H1 (cell line): ENCODE data around the gene TOP3B. TPM values are rescaled to one million over a fixed set of nuclear protein-coding genes. Genes with fewer than 3 reads are reported as not detected.

ENCODE experiments used
- CBX8 ChIP-seq: fragments of 300-800, 300-1000 bp; sonication (generic); IDR thresholded peaks from 2 replicates; pipeline ENCODE4 v1.7.1; 2016; ENCODE audit warnings: low read depth, low read length, borderline replicate concordance
- SP2 ChIP-seq: IDR thresholded peaks from 2 replicates; pipeline ENCODE4 v1.6.1; 2012; ENCODE audit warnings: mild to moderate bottlenecking, low read length, inconsistent platforms
- polyA plus RNA-seq, 7 experiments: library from polyadenylated mRNA; depleted of rRNA in 3 of 7; stranded (reverse) in 5 of 7; unstranded in 2 of 7; fragments of >200 nt in 5 of 7; fragments of 200-250 nt in 2 of 7; gene quantifications; 1 replicate in 5 of 7; 2 replicates in 1 of 7; 4 replicates in 1 of 7; pipeline versions ENCODE4 v1.2.1 to v1.2.3, GENCODE V29; 2011 to 2013; ENCODE audit warnings: missing spikeins in 2 of 7, mixed read lengths in 2 of 7
- total RNA-seq: library from RNA; stranded (reverse); fragmentation: NEBNext Ultra II Directional; extraction: Animal tissue kit (Norgen Biotek cat#: 25700); gene quantifications from 2 replicates; pipeline ENCODE4 v1.2.1, GENCODE V29; 2021

Gene TOP3B
- total and polyA plus RNA-seq, 2 of the 8 experiments (the other 6 are each of a cell fraction or from before 2014, with no cell fraction given): 30.4 to 52.8 TPM

- no peak for TF ChIP-seq SP2
- TF ChIP-seq CBX8: no peak
Measured at GRCh38 chr22:22019659-22020424, 37.3 kb upstream of the TOP3B start (continued).
